Activated CD4-positive, alpha-beta T cell treated with anti-CD3 and anti-CD28 coated beads for 36 hours (primary cell): Measurements from ENCODE around the gene GTF2IRD1. TPM values are rescaled to one million over a fixed set of nuclear protein-coding genes. Genes with fewer than 3 reads are reported as not detected.
"Not testable (repeated sequence)": the region's sequence is repeated elsewhere in the genome, so short reads cannot be mapped to it uniquely, and the experiment has no call there.

Experiments
- ATAC-seq: fragments of 200-7000 bp; cut with Tn5 transposase; one replicate; pipeline ENCODE4 v1.10.0; 2021; ENCODE audit warnings: mild to moderate bottlenecking, moderate library complexity
- CTCF ChIA-PET: fragments of 350-600 bp; sonication (Branson Sonifier 250); formaldehyde crosslinking; loops from one replicate; lab custom pipeline; 2021; ENCODE audit warnings: antibody characterized with exemption; lab: Charles Lee
- POLR2A ChIA-PET: fragments of 350-600 bp; sonication (Branson Sonifier 250); formaldehyde crosslinking; loops from one replicate; lab custom pipeline; 2021; ENCODE audit warnings: antibody characterized with exemption, inconsistent platforms; lab: Charles Lee
- DNase-seq: peaks from one replicate; pipeline ENCODE4 v3.0.0-alpha.2; 2020
- H3K27ac Mint-ChIP-seq: one replicate; pipeline ENCODE4 v1.8.0; 2021; ENCODE audit warnings: mixed read lengths
- H3K27me3 Mint-ChIP-seq: one replicate; pipeline ENCODE4 v1.8.0; 2021; ENCODE audit warnings: mixed read lengths
- H3K36me3 Mint-ChIP-seq: one replicate; pipeline ENCODE4 v1.8.0; 2021; ENCODE audit warnings: low read depth, mixed read lengths
- H3K4me1 Mint-ChIP-seq: one replicate; pipeline ENCODE4 v1.8.0; 2021; ENCODE audit warnings: mixed read lengths
- H3K4me3 Mint-ChIP-seq: one replicate; pipeline ENCODE4 v1.8.0; 2021; ENCODE audit warnings: mild to moderate bottlenecking, moderate library complexity, mixed read lengths
- H3K9me3 Mint-ChIP-seq: one replicate; pipeline ENCODE4 v1.8.0; 2021; ENCODE audit warnings: low read depth, mixed read lengths
- intact Hi-C, 2 experiments: fragments of 100-400 bp; cut with DNase I in 1 of 2; cut with micrococcal nuclease in 1 of 2; formaldehyde crosslinking; loops; one replicate each; pipeline versions ENCODE4 v1.14.2 to v1.15.1; 2022 to 2024; cut with DNase I, micrococcal nuclease
- total RNA-seq, 2 experiments: library from RNA; stranded (reverse); gene quantifications; one replicate each; pipeline ENCODE4 v1.2.3, GENCODE V29; 2021

Gene GTF2IRD1
- total RNA-seq, 2 experiments from 2014 or later, result 4.6 to 5.3 TPM

GRCh38 chr7:74637745-74638144, 184.0 kb downstream of the GTF2IRD1 start:
- POLR2A ChIA-PET, result no interaction called here
- Mint-ChIP-seq H3K9me3 (no peaks in the 10 kb centered on the region), H3K4me1 (peaks cover 3% of the 10 kb centered on the region), H3K4me3 (no peak overlapping the region), H3K27ac (no peak overlapping the region), H3K27me3 (no peaks in the 10 kb centered on the region), H3K36me3 (no peaks in the 10 kb centered on the region)
- CTCF ChIA-PET, result interaction anchor here (1.6 kb wide), 1 partner anchor 38 kb away, joined by 3 read pairs; no protein-coding TSS in a partner anchor
- intact Hi-C loops, result no loop called here
- no peak for DNase-seq
- ATAC-seq, result no peak

- POLR2A ChIA-PET, H3K36me3 Mint-ChIP-seq, H3K9me3 Mint-ChIP-seq, H3K27me3 Mint-ChIP-seq: not testable (repeated sequence)
- intact Hi-C loops, result loop anchor here (1.0 to 2.0 kb wide), 3 partner anchors 9 to 43 kb away; no protein-coding TSS in a partner anchor
- Mint-ChIP-seq H3K27ac (peak overlapping the region; percentile 96), H3K4me1 (peaks cover 35% of the 10 kb centered on the region), H3K4me3 (peak overlapping the region; percentile 68)
- DNase-seq (peak; percentile 89), ATAC-seq (peak; percentile 95)
- CTCF ChIA-PET, result interaction anchor here (0.7 kb wide), 1 partner anchor 10 kb away, joined by 4 read pairs; no protein-coding TSS in a partner anchor
Observed at GRCh38 chr7:74650055-74650454, 196.3 kb downstream of the GTF2IRD1 start.

GRCh38 chr7:74650493-74651132, 196.9 kb downstream of the GTF2IRD1 start:
- peak; percentile 78 for ATAC-seq
- Mint-ChIP-seq H3K27ac (peak overlapping the region; percentile 96), H3K4me3 (peak overlapping the region; percentile 68), H3K4me1 (peaks cover 41% of the 10 kb centered on the region)
- CTCF ChIA-PET, H3K27me3 Mint-ChIP-seq, H3K36me3 Mint-ChIP-seq, POLR2A ChIA-PET, H3K9me3 Mint-ChIP-seq: not testable (repeated sequence)
- DNase-seq, result peak; percentile 50
- intact Hi-C loops, result loop anchor here (1.0 to 2.0 kb wide), 3 partner anchors 9 to 44 kb away; no protein-coding TSS in a partner anchor

- H3K36me3 Mint-ChIP-seq, H3K27me3 Mint-ChIP-seq, CTCF ChIA-PET, DNase-seq, H3K9me3 Mint-ChIP-seq, ATAC-seq: not testable (repeated sequence)
- Mint-ChIP-seq H3K27ac (peak overlapping the region; percentile 96), H3K4me1 (peaks cover 45% of the 10 kb centered on the region), H3K4me3 (peak overlapping the region; percentile 68)
- POLR2A ChIA-PET, result interaction anchor here (0.6 kb wide), 1 partner anchor 12 kb away, joined by 5 read pairs; no protein-coding TSS in a partner anchor
- intact Hi-C loops, result loop anchor here in 1 of 2 experiments (2.0 kb wide), 1 partner anchor 44 kb away; no protein-coding TSS in a partner anchor
Observed at GRCh38 chr7:74651133-74651504, 197.4 kb downstream of the GTF2IRD1 start.

Other genes starting within 250 kb of the GTF2IRD1 start
- 1 to 10 TPM; 1.7 to 2.4 TPM for gene LAT2, start 243.9 kb upstream of the GTF2IRD1 start, total RNA-seq
- 100 to 1,000 TPM in 1 of 2 experiments, 10 to 100 TPM in 1; 84.9 to 123 TPM for gene RFC2, start 199.5 kb upstream of the GTF2IRD1 start, total RNA-seq
- gene CLIP2, start 164.5 kb upstream of the GTF2IRD1 start, total RNA-seq, result 1 to 10 TPM; 1.4 to 1.8 TPM
- 100 to 1,000 TPM; 125 to 130 TPM for gene GTF2I, start 203.8 kb downstream of the GTF2IRD1 start, total RNA-seq